A549 treated with dexamethasone at 1 μM for 4 hours (cell line): Measurements from ENCODE around the gene NOC4L. TPM values are rescaled to one million over a fixed set of nuclear protein-coding genes. Genes with fewer than 3 reads are reported as not detected.

Source experiments
- total RNA-seq: library from RNA; stranded (reverse); fragments of 200-300 nt; extraction: Qiagen RNA extraction; gene quantifications from 5 replicates; pipeline ENCODE4 v1.2.3, GENCODE V29; 2022

The NOC4L gene
- 36.5 to 66.2 TPM (median 63.7 TPM) in 5 replicates for total RNA-seq

GRCh38 chr12:132144115-132144809 lies at the start of gene NOC4L, which contains the start of gene DDX51:
TSS of gene NOC4L (plus strand) at chr12:132144457. CDS start at chr12:132144489, 32 bp downstream.
TSS of gene DDX51 (minus strand) at chr12:132144319. CDS start at chr12:132144296, 23 bp downstream.

Other genes with a start within 250 kb of the NOC4L start
- 13.9 to 28.7 TPM (median 27.1 TPM) in 5 replicates for gene ULK1, start 249.8 kb upstream of the NOC4L start, total RNA-seq
- 50.2 to 72.0 TPM (median 66.5 TPM) in 5 replicates for gene PUS1, start 215.2 kb upstream of the NOC4L start, total RNA-seq
- gene EP400, start 194.5 kb upstream of the NOC4L start, total RNA-seq, result 17.7 to 28.7 TPM (median 27.4 TPM) in 5 replicates
- gene DDX51, start 138 bp upstream of the NOC4L start, total RNA-seq, result 18.8 to 27.9 TPM (median 25.7 TPM) in 5 replicates
- gene GALNT9, start 185.1 kb downstream of the NOC4L start, total RNA-seq, result 3.2 to 5.6 TPM (median 4.0 TPM) in 5 replicates